CD4-positive, alpha-beta T cell treated with Interleukin-21 for 1 hour (primary cell): ENCODE data around the gene CENPB.
A peak's percentile ranks its signal among the peaks of the same experiment; 100 is the strongest.
"Not testable (repeated sequence)": the region's sequence is repeated elsewhere in the genome, so short reads cannot be mapped to it uniquely, and the experiment has no call there.

Experiments used
- DNase-seq: peaks from one replicate; pipeline ENCODE4 v3.0.0-alpha.2; 2020

The CENPB gene

GRCh38 chr20:3786665-3787323 lies at the start of gene CENPB:
CENPB (minus strand) TSS chr20:3786740; CDS start chr20:3786483, 257 bp downstream.
- DNase-seq = peak; percentile 92

- DNase-seq = no peak
These were observed 49.6 kb upstream of the CENPB start for GRCh38 chr20:3836132-3836531.

- not testable (repeated sequence) for DNase-seq
These were observed 43.4 kb upstream of the CENPB start for GRCh38 chr20:3829891-3830290.

- no peak for DNase-seq
These were observed 42.3 kb upstream of the CENPB start for GRCh38 chr20:3828798-3829197.

GRCh38 chr20:3826420-3826819 lies 39.9 kb upstream of the CENPB start:
- DNase-seq = no peak

GRCh38 chr20:3825526-3825925 lies 39.0 kb upstream of the CENPB start:
- no peak for DNase-seq

- DNase-seq = no peak
These were observed 37.3 kb upstream of the CENPB start for GRCh38 chr20:3823881-3824280.

GRCh38 chr20:3821996-3822395 lies 35.5 kb upstream of the CENPB start:
- DNase-seq = no peak

- DNase-seq = no peak
These were observed 34.6 kb upstream of the CENPB start for GRCh38 chr20:3820901-3821727.

GRCh38 chr20:3820048-3820900 lies 33.7 kb upstream of the CENPB start, which contains the start of gene AP5S1:
AP5S1 (plus strand) TSS chr20:3820547; CDS start chr20:3822118, 1,571 bp downstream.
- DNase-seq = peak; percentile 93

GRCh38 chr20:3819411-3820047 lies 33.0 kb upstream of the CENPB start:
- no peak for DNase-seq

- DNase-seq = peak; percentile 39
These were observed 31.9 kb upstream of the CENPB start for GRCh38 chr20:3818155-3819151.

GRCh38 chr20:3815703-3816315 lies 29.3 kb upstream of the CENPB start:
- peak; percentile 55 for DNase-seq

- no peak for DNase-seq
These were observed 28.5 kb upstream of the CENPB start for GRCh38 chr20:3814928-3815495.

GRCh38 chr20:3813848-3814581 lies 27.5 kb upstream of the CENPB start:
- DNase-seq = peak; percentile 31

GRCh38 chr20:3812975-3813847 lies 26.7 kb upstream of the CENPB start:
- no peak for DNase-seq

- no peak for DNase-seq
These were observed 25.7 kb upstream of the CENPB start for GRCh38 chr20:3812259-3812681.

GRCh38 chr20:3811467-3812258 lies 25.1 kb upstream of the CENPB start:
- peak; percentile 91 for DNase-seq
